CD14-positive monocyte (primary cell): ENCODE results near the gene PPFIBP2. TPM values are rescaled to one million over a fixed set of nuclear protein-coding genes. Genes with fewer than 3 reads are reported as not detected.

Source experiments
- DNase-seq, 3 donors: peaks; one replicate each; pipeline ENCODE4 v3.0.0-alpha.2; 2011 to 2022
- H2AFZ ChIP-seq: 2 replicates; pipeline ENCODE4 v1.6.0; 2012; ENCODE audit warnings: mild to moderate bottlenecking, low read depth, low read length, inconsistent platforms; ENCODE audit not compliant: insufficient read depth, poor library complexity, severe bottlenecking
- H3K27ac ChIP-seq, 2 donors: 1 replicate in 1 of 2; 2 replicates in 1 of 2; pipeline ENCODE4 v1.5.1; 2012 to 2013; ENCODE audit warnings: low read length in 2 of 2, control low read depth in 1 of 2, inconsistent platforms in 1 of 2, low read depth in 1 of 2, mild to moderate bottlenecking in 1 of 2
- H3K27me3 ChIP-seq, 2 donors: one replicate each; pipeline versions ENCODE4 v1.6.0 to v1.6.1; 2011 to 2013; ENCODE audit warnings: low read length in 2 of 2; ENCODE audit not compliant: control insufficient read depth in 2 of 2, insufficient read depth in 2 of 2
- H3K36me3 ChIP-seq, 2 donors: replicated peaks in 1 of 2; 1 replicate in 1 of 2; 2 replicates in 1 of 2; pipeline versions ENCODE4 v1.5.1 to v1.6.1; 2012 to 2013; ENCODE audit warnings: low read length in 2 of 2, control low read depth in 1 of 2, inconsistent platforms in 1 of 2, mild to moderate bottlenecking in 1 of 2; ENCODE audit not compliant: insufficient read depth in 2 of 2, control insufficient read depth in 1 of 2
- H3K4me1 ChIP-seq, 2 donors: 1 replicate in 1 of 2; 2 replicates in 1 of 2; pipeline versions ENCODE4 v1.5.1 to v1.6.1; 2012 to 2013; ENCODE audit warnings: low read length in 2 of 2, control low read depth in 1 of 2, inconsistent platforms in 1 of 2, mild to moderate bottlenecking in 1 of 2, moderate library complexity in 1 of 2; ENCODE audit not compliant: insufficient read depth in 2 of 2, control insufficient read depth in 1 of 2
- H3K4me2 ChIP-seq: replicated peaks from 2 replicates; pipeline ENCODE3; 2012; ENCODE audit warnings: low read length, moderate library complexity, mild to moderate bottlenecking; ENCODE audit not compliant: poor library complexity, severe bottlenecking; ENCODE audit errors: extremely low read depth
- H3K4me3 ChIP-seq, 3 experiments: fragments of 200-600 bp in 1 of 3; sonication (generic) in 1 of 3; replicated peaks in 1 of 3; 1 replicate in 2 of 3; 2 replicates in 1 of 3; pipeline ENCODE4 v1.5.1; 2011 to 2013; ENCODE audit warnings: low read length in 3 of 3, mild to moderate bottlenecking in 3 of 3, control low read depth in 2 of 3, low read depth in 2 of 3, inconsistent platforms in 1 of 3, moderate library complexity in 1 of 3
- H3K79me2 ChIP-seq: 2 replicates; pipeline ENCODE4 v1.6.0; 2012; ENCODE audit warnings: mild to moderate bottlenecking, control low read depth, inconsistent platforms, low read length, moderate library complexity; ENCODE audit not compliant: insufficient read depth
- H3K9ac ChIP-seq: 2 replicates; pipeline ENCODE4 v1.6.0; 2017; ENCODE audit warnings: low read length, mild to moderate bottlenecking; ENCODE audit not compliant: insufficient read depth, poor library complexity, severe bottlenecking
- H3K9me3 ChIP-seq, 2 donors: replicated peaks in 1 of 2; 1 replicate in 1 of 2; 2 replicates in 1 of 2; pipeline versions ENCODE4 v1.5.1 to v1.6.1; 2012 to 2013; ENCODE audit warnings: low read length in 2 of 2, control low read depth in 1 of 2; ENCODE audit not compliant: control insufficient read depth in 1 of 2, insufficient read depth in 1 of 2
- H4K20me1 ChIP-seq: 2 replicates; pipeline ENCODE4 v1.6.0; 2012; ENCODE audit warnings: mild to moderate bottlenecking, low read length, control low read depth, moderate library complexity; ENCODE audit not compliant: insufficient read depth
- H3K27ac Mint-ChIP-seq, 7 donors: one replicate each; pipeline ENCODE4 v1.8.0; 2020; ENCODE audit warnings: mild to moderate bottlenecking in 7 of 7, mixed read lengths in 7 of 7, moderate library complexity in 6 of 7, inconsistent platforms in 2 of 7
- H3K27me3 Mint-ChIP-seq, 3 donors: one replicate each; pipeline ENCODE4 v1.8.0; 2021 to 2022; ENCODE audit warnings: low read depth in 3 of 3, mild to moderate bottlenecking in 3 of 3, mixed read lengths in 3 of 3, moderate library complexity in 3 of 3, inconsistent platforms in 1 of 3
- H3K36me3 Mint-ChIP-seq, 2 donors: one replicate each; pipeline ENCODE4 v1.8.0; 2020; ENCODE audit warnings: mixed read lengths in 2 of 2, inconsistent platforms in 1 of 2, mild to moderate bottlenecking in 1 of 2
- H3K4me1 Mint-ChIP-seq: one replicate; pipeline ENCODE4 v1.8.0; 2020; ENCODE audit warnings: mild to moderate bottlenecking, mixed read lengths
- H3K4me3 Mint-ChIP-seq, 2 donors: one replicate each; pipeline ENCODE4 v1.8.0; 2020; ENCODE audit warnings: mild to moderate bottlenecking in 2 of 2, mixed read lengths in 2 of 2, moderate library complexity in 1 of 2
- H3K9me3 Mint-ChIP-seq, 7 donors: one replicate each; pipeline ENCODE4 v1.8.0; 2020 to 2022; ENCODE audit warnings: mixed read lengths in 7 of 7, mild to moderate bottlenecking in 6 of 7, moderate library complexity in 6 of 7, inconsistent platforms in 2 of 7
- WGBS: methylation state at CpG from one replicate; pipeline ENCODE4 v1.1.5; 2013; ENCODE audit warnings: missing lambda C conversion rate; ENCODE audit not compliant: insufficient coverage; 5-methylcytosine and 5-hydroxymethylcytosine counted together
- intact Hi-C, 2 donors: fragments of 100-400 bp; cut with micrococcal nuclease; formaldehyde crosslinking; loops; one replicate each; pipeline versions ENCODE4 v1.15.0 to v1.15.1; 2023
- polyA plus RNA-seq, 3 donors: library from polyadenylated mRNA; depleted of rRNA in 1 of 3; unstranded in 2 of 3; stranded (reverse) in 1 of 3; fragments of 300-500 nt in 2 of 3; fragments of >200 nt in 1 of 3; fragmentation: Illumina TruSeq in 2 of 3; gene quantifications; 1 replicate in 2 of 3; 2 replicates in 1 of 3; pipeline ENCODE4 v1.2.3, GENCODE V29; 2012 to 2021
- TF ChIP-seq, protein P1 (sequence below): fragments of 200-600 bp; IDR thresholded peaks from one replicate; pipeline ENCODE4 v1.8.0; 2022; ENCODE audit warnings: antibody characterized with exemption, mild to moderate bottlenecking

PPFIBP2 gene
- polyA plus RNA-seq, 3 donors, result 5.9 to 41.6 (median 8.6) TPM

GRCh38 chr11:7501894-7502293 is 11.9 kb upstream of the PPFIBP2 start:
- no peaks in the 10 kb centered on the region for H4K20me1 ChIP-seq
- no peaks in the 10 kb centered on the region for H3K9me3 Mint-ChIP-seq
- no peak overlapping the region for H3K4me3 Mint-ChIP-seq
- intact Hi-C loops, result no loop called here
- H2AFZ ChIP-seq, result no peak overlapping the region
- H3K4me3 ChIP-seq, result no peak overlapping the region
- peaks cover 20% of the 10 kb centered on the region in 2 donors for H3K4me1 ChIP-seq
- TF ChIP-seq, protein P1, sequence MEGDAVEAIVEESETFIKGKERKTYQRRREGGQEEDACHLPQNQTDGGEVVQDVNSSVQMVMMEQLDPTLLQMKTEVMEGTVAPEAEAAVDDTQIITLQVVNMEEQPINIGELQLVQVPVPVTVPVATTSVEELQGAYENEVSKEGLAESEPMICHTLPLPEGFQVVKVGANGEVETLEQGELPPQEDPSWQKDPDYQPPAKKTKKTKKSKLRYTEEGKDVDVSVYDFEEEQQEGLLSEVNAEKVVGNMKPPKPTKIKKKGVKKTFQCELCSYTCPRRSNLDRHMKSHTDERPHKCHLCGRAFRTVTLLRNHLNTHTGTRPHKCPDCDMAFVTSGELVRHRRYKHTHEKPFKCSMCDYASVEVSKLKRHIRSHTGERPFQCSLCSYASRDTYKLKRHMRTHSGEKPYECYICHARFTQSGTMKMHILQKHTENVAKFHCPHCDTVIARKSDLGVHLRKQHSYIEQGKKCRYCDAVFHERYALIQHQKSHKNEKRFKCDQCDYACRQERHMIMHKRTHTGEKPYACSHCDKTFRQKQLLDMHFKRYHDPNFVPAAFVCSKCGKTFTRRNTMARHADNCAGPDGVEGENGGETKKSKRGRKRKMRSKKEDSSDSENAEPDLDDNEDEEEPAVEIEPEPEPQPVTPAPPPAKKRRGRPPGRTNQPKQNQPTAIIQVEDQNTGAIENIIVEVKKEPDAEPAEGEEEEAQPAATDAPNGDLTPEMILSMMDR, result no peak
- no CpG with 5 or more reads among the region's 4 CpGs for WGBS
- H3K9ac ChIP-seq, result no peak overlapping the region
- H3K4me1 Mint-ChIP-seq, result peaks cover 17% of the 10 kb centered on the region
- H3K9me3 ChIP-seq, result no peaks in the 10 kb centered on the region
- no peak overlapping the region for H3K27ac ChIP-seq
- no peak overlapping the region for H3K4me2 ChIP-seq
- H3K79me2 ChIP-seq, result no peaks in the 10 kb centered on the region
- peaks cover 0 to 5% (median 1%) of the 10 kb centered on the region in 3 donors for H3K27me3 Mint-ChIP-seq
- H3K27ac Mint-ChIP-seq, result no peak overlapping the region
- no peak for DNase-seq
- no peaks in the 10 kb centered on the region for H3K27me3 ChIP-seq
- H3K36me3 Mint-ChIP-seq, result peaks cover 3 to 5% of the 10 kb centered on the region in 2 donors
- H3K36me3 ChIP-seq, result peaks cover 0 to 5% of the 10 kb centered on the region in 2 donors

DNA sequence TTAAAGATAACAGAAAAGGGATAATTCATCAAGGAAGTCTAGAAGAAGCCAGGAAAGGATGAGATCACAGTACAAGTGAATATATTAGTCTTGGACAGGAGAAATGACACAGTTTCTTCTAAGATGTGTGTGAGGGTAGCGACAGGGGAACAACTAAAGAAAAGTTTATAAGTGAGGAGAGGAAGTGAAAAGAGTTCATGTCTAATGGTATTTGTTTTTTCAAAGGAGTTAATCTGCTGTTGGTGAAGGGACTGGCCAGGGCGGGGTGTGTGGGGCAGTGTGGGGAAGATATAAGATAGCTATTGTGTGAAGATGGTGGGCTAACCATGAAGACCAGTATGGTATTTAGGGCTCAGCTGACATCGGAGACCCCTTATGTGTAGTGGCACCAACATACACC is 7.6 kb upstream of the PPFIBP2 start:
- TF ChIP-seq, protein P1, result no peak
- Mint-ChIP-seq H3K4me1 (peaks cover 9% of the 10 kb centered on the region), H3K27me3 (peaks cover 0 to 7% (median 0%) of the 10 kb centered on the region in 3 donors), H3K4me3 (no peak overlapping the region), H3K36me3 (peaks cover 5 to 16% of the 10 kb centered on the region in 2 donors), H3K9me3 (no peaks in the 10 kb centered on the region), H3K27ac (no peak overlapping the region)
- WGBS, result 90% methylated on average over 1 of the region's 3 CpGs
- Histone ChIP-seq H3K36me3 (peaks cover 0 to 5% of the 10 kb centered on the region in 2 donors), H3K9ac (no peak overlapping the region), H3K4me2 (no peak overlapping the region), H4K20me1 (no peaks in the 10 kb centered on the region), H3K79me2 (no peaks in the 10 kb centered on the region), H3K4me3 (no peak overlapping the region), H3K4me1 (peaks cover 2 to 3% of the 10 kb centered on the region in 2 donors), H3K9me3 (no peaks in the 10 kb centered on the region), H3K27ac (no peak overlapping the region), H3K27me3 (no peaks in the 10 kb centered on the region), H2AFZ (no peak overlapping the region)
- no peak for DNase-seq
- intact Hi-C loops, result no loop called here
